ENCODE results near the gene EIF5B.

Gene EIF5B

DNA sequence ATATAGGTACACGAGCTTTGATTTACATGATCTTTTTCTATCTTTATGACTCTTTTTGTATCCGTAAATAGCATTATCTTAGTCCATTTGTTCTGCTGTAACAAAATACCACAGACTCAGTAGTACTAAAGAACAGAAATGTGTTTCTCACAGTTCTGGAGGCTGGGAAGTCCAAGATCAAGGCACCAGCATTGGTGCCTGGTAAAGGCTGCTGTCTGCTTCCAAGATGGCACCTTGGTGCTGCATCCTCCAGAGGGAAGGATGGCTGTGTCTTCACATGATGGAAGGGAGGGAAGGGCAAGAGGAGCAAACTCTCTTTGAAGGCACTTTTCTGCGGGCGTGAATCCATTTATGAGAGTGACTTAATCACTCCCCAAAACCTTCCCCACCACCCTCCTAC is 36.0 kb downstream of the EIF5B start:
- DNase-seq (ENCODE audit: low read depth) = no peak

DNA sequence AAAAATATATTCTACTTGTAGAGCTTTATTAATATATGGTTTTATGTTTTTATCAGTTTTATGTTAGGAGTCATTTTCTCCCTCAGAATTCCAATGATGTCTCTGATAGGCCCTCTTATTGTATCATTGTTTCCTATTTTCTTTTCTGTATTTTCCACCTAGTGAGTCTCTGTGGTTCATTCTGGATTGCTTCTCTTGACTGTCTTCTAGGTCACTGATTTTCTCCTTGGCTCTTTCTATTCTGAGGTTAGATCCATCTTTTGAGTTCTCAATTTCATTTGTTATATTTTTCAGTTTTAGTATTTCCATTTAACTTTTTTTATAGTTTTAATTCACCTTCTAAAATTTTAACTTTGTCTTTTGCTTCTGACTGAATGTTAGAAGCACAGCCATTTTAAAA is 37.6 kb downstream of the EIF5B start:
- DNase-seq (ENCODE audit: low read depth) = no peak

DNA sequence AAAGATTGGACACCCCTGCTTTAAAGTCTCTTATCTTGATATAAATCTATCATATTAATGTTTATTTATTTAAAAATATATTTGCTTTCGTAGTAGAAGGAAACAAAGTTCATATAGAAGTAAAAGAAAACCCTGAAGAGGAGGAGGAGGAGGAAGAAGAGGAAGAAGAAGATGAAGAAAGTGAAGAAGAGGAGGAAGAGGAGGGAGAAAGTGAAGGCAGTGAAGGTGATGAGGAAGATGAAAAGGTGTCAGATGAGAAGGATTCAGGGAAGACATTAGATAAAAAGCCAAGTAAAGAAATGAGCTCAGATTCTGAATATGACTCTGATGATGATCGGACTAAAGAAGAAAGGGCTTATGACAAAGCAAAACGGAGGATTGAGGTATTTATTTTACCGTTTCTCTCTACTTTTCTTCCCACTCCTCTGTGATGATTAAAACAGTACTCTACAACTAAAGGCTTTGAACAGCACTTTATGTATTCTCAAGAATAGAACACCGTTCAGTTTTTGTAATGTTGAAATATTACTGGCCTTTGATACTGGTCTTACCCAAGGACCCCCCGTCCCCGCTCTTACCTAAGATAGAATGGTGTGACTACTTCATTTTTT is 39.2 kb downstream of the EIF5B start:
- DNase-seq (ENCODE audit: low read depth) = no peak

DNA sequence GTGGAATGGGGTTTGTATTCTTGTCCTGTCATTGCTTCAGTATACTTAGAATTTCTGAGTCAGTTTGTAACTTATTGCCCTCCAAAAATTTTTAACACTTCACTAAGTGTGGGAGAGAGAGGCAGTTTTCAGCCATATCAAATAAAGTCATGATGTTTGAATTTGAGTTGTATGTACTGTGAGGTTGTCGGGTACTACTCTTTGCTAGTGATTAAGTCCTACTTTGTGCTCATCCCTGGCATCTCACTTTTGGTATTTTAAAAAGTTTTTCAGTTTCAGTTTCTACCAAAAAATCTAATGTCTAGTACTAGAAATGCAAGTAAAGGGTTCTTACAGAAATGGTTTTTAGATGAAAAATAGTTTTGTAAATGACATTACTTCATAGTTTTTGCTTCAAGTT is 40.7 kb downstream of the EIF5B start:
- DNase-seq (ENCODE audit: low read depth) = no peak

DNA sequence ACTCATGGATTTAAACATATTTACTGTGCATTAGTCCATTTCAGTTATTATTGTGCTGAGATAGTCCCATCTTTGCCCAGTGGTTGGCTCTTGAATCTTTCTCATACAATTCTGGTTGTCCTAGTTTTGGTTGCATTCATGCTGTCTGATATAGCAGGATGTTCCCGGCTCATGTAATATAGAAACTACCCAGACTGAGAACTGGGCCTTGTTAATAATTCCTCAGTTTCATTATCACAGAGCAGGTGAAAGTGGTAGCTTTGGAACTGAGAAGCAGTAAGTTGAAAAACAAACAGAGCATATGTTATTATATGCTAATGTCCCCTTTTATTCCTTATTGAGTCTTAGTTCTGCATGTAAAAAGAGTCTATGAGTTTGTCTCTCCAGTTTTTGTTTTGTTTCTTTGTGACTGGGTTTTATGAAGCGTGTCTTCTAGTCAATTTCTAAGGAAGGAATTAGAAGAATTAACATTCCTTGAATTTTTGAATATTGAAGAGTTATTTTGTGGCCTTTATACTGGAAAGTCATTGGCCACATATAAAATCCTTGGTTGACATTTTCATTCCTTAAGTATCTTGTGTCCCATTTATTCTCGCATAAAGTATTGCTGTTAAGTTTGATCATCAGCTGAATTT is 43.3 kb downstream of the EIF5B start:
- no peak for DNase-seq (ENCODE audit: low read depth)

DNA sequence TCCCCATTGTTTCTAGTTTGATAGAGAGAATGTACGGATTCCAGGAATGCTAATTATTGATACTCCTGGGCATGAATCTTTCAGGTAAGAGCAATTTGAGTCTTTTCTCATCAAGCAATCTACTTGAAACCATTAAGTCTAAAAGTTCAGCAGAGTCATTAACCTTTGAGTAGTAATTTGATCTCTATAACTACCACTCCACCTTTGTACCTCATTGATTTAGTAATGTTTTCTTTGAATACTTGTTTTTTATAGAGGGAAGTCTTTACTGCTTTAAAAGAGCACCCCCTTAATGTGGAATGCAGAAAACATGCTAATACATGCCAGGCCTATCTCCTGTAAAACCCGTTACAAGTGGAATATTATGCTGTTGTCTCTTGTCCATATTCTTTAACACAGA is 45.0 kb downstream of the EIF5B start:
- no peak for DNase-seq (ENCODE audit: low read depth)

DNA sequence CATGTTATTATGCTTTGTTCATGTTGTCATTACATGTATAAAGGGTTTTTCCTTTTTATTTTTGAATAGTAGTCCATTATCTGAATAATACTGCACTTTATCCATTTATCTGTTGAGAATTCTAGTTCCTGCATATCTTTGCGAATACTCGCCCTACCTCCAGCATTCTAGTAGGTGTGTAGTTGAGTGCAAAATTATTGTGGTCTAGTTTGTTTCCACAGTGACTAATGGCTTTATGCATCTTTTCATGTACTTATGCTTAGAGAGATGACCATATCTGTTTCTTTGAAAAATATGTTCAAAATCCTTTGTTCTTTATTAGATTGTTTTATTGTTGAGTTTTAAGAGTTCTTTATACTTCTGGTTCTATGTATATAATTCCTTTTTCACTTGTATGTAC is 48.8 kb downstream of the EIF5B start:
- DNase-seq (ENCODE audit: low read depth) = no peak

DNA sequence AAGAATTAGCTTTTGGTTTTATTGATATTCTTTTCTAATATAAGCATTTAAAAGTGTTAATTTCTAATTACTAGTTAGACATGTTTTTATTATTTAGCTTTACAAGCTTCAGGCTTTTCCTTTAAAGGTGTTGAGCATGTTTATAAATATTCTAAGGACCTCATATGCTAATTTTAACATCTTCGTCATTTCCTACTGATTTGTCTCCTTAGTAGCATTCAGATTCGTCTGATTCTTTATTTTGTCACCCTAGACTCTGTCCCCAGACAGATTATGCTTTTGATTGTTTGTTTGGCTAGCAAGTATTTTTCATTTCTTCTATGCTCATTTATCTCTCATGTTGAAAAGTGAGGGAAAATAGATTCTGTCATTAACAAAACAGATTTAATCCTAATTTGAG is 51.7 kb downstream of the EIF5B start:
- no peak for DNase-seq (ENCODE audit: low read depth)

DNA sequence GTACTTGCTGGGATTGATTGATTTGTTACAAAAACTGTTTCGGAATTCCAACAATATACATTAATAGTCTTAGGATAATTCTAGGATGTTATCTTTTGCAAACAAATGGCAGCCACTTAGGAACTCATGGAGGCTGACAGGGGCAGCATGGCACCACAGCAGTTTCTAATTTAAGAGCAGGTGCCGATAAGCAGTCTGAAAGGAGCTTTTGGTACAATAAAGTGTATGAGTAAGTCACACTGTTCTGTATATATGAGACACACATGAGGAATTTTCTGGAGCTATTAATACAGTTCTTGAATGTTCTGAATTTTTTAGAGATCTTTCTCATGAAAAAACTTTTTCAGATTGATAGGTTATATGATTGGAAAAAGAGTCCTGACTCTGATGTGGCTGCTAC is 52.2 kb downstream of the EIF5B start:
- DNase-seq (ENCODE audit: low read depth) = no peak

DNA sequence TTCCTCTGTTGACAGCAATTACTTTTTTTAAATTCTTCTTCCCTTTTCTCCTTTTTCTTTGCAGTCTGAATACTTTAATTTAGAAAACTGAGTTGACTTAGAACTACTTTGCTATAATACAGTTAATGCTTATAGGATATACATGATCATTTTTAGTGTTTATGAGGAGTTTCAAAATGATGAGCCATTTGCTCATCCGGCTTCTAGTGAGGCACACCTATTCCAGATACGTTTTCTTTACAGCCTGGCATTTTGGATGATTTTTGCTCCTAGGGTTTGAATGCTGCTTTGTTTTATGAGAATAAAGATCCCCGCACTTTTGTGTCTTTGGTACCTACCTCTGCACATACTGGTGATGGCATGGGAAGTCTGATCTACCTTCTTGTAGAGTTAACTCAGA is 52.8 kb downstream of the EIF5B start:
- DNase-seq (ENCODE audit: low read depth) = no peak

DNA sequence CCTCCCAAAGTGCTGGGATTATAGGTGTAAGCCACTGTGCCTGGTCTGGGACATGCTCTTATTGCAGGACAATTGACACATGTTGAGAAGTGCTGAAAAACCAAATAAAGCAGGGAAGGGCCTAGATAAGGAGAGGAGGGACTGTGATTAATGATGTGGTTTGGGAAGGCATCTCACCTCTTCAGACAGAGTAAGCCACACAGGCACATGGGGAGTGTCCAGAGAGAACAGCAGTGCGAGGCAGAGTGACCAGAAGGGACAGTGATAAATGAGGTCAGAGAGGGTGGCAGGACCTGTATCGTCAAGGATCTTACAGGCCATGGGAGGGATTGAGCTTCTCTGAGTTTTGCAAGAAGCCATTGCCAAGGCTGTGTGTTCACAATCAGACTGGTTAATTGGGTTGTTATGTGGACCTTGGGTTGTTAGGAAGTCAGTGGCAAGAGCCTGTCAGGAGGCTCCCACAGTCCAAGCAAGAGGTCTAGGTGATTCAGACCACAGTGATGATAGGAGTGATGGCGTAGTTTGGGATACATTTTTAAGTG is 58.5 kb downstream of the EIF5B start:
- DNase-seq (ENCODE audit: low read depth) = no peak

DNA sequence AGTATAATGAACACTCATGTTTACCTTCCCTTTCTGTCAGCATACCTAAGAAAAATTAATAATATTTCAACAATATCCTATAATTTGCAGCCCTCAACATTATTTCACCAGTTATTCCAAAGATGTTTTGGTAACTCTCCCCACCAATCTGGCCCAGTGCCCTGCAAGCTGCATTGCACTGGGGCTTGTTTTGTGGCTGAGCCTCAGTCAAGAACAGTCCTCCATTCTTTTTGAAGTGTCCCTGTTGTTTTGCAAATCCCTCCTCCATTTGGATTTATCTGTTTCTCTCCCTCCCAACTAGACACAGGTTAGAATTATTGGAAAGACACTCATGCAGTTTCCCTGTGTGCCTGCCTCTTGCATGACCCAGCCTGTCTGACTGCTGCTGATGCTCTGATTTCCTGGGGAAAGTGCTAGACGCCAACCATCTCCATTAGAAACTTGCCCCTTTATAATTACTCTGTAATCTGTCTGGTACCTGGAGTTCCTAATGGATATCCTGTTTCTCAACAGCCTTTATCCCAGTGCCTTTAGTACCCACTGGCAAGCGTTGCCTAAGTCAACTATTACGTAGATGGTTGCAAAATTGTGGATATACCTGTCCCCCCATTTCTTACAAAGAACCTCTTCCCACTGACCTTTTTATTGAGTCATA is 60.2 kb downstream of the EIF5B start:
- DNase-seq (ENCODE audit: low read depth) = no peak

DNA sequence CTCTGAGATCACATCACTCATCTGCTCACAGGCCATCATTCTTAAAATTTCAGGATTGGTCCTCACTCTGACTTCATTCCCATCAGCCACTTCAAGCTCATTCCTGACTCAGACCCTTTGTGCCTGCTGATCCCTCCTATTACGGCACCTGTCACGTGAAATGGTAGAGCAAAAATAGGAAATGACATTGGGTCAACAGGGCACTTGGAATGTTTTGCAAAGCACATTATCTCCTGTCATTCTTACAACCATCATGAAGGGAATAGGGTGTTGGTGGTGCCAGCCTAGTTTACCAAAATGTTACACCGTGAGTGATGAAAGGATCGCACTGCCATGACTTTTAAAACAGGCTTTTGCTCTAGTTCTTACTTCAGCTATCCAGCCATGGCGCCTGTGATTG is 61.1 kb downstream of the EIF5B start:
- no peak for DNase-seq (ENCODE audit: low read depth)

DNA sequence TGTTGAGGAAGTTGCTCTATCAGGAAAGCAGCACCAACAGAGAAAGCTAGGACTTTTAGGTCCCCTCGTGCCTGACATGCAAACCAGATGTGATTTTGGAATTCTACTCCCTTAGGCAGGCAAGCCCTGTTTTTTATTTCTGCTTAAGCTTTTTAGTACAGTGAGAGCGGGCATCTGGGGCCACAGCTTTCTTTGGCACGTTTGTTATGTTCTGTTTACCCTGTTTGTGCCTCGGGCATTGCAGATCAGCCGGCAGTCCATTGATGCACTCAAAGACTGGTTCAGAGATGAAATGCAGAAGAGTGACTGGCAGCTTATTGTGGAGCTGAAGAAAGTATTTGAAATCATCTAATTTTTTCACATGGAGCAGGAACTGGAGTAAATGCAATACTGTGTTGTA is 61.9 kb downstream of the EIF5B start:
- DNase-seq (ENCODE audit: low read depth) = no peak

DNA sequence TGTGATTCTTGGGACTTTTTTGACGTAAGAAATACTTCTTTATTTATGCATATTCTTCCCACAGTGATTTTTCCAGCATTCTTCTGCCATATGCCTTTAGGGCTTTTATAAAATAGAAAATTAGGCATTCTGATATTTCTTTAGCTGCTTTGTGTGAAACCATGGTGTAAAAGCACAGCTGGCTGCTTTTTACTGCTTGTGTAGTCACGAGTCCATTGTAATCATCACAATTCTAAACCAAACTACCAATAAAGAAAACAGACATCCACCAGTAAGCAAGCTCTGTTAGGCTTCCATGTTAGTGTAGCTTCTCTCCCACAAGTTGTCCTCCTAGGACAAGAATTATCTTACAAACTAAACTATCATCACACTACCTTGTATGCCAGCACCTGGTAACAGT is 62.6 kb downstream of the EIF5B start:
- no peak for DNase-seq (ENCODE audit: low read depth)

DNA sequence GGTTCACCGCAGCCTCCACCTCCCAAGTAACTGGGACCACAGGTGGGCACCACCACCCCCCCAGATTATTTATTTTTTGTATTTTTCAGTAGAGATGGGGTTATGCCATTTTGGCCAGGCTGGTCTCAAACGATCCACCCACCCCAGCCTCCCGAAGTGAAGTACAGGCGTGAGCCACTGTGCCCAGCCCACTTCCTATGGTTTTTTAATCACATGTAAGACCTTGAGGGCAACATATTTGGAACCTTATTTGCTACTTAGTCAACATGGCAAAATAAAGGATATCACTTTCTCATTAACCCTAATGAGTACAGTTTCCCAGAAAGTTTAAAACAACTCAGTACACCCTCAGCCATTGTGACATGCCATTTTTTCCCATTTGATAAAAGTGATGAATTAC is 64.7 kb downstream of the EIF5B start:
- no peak for DNase-seq (ENCODE audit: low read depth)

DNA sequence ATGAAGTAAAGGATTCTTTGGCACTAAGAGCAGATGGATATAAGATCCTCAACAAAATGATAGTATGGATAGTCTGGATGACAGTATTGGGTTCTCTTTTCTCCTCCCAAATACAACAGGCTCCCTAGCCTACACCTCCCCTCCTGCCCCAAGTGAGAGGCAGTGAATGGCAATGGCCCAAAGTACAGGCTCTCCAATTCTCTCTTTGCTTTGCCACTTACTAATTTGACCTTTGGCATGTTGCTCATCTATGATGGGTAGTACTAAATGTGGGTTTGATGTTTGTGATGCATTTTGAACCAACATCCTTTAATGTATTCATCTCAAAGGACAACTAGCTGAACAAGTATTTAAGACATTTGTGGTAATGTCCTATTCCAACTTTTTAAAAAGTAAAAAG is 65.9 kb downstream of the EIF5B start:
- DNase-seq (ENCODE audit: low read depth) = no peak

DNA sequence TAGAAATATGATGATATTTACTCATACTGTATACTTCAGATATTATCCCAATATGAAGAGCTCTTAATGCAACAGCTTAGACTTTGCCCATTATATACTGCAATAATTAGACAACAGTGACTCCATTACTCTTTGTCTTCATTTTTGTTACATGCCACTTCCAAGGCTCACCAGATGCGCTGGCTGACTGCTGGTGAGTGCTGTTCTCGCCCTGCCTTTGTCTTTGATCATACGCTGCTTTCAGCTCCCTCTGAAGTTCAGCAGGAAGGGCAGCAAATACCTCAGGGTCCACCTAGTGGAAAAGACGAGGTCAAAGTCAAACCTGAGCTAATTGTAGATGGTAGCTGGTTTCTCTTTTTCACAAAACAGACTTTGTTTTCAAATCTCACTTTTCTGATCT is 66.3 kb downstream of the EIF5B start:
- DNase-seq (ENCODE audit: low read depth) = no peak

DNA sequence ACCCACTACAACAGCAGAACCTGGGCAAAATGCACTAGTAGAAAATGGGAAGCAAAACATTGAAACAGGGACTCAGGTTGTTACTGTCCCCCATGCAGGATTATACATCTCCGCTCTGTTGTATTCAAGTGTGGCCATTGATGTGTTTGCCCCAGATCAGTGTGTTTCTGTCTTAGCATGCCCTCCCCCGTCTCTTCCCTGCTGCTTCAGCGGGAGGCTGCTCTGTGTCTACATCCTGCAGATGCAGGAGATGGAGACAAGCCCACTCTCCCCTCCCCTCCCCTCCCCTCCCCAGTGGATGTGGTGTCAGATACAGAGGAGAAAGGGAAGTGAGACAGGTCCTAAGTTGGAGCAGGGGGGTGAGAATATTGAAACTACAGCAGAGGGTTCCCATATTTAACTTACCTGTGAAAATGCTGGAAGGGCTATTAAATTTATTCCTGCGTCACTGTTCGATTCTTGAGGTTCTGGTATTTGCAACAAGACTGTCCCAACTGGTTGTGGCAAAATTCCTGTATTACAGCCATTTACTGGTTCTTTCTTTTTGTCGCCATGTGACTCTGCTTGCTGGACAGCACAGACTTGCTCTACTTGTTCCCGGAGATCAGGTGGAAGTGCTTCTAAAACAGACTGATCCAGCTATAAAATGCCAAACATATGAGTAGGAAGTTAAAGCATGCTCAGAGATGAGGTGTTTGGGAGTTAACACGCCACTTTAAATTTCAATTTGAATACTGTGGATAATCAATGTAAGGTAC is 67.0 kb downstream of the EIF5B start:
- no peak for DNase-seq (ENCODE audit: low read depth)

DNA sequence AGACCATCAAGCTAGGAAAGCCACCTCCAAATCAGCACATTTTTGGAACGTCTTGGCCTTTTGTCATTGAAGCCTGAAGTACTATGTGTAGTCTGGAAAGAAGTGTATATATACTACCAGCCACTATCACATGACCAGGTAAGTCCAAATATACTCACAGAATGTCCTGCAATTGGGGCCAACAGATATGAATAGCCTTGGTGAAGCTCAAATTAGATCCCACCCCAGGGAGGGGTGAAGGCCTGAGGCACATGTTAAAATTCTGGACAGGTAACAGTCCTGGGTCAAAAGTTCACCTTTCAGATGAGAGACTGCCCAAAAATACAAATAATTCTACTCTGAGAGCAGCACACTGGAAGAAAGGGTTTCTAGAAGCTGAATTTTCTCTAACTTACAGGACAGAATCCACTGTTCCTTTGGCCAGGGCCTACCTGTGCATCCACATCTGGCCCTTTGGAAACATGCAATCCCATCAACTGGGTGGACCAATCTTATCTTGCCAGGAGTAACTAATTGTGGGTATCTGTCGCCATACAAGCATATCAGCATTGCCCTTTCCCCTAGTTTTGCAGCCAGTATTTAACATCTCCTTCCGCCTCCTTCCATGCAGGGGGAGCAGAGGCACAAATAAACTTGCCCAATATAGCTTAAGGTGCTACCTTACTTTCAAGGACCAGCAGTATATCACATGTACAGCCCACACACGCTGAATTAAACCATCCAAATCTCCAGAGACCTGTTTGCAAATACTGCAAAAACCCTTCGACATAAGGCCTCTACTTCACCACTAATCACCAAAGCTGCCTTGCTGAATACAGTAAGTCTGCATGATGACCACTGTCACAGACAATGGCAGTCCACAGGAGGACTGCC is 67.8 kb downstream of the EIF5B start:
- DNase-seq (ENCODE audit: low read depth) = no peak

DNA sequence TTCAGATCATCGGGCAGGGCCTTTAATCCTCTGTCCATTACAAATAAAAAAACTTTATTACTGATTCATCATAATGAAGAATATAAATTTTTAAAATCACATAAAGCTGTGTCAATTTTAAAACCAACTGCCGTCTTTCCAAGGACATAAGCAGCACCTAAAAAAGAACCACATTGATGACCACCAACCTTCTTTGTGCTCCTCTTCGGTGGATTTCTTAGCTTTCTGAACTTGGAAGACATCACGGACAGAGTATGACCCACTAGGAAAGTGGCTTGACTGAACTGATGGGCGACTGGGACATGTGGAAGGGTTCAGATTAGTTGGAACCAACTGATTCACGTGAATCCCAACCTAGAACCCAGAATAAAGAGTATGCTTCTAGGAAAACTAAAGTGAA is 68.9 kb downstream of the EIF5B start:
- DNase-seq (ENCODE audit: low read depth) = no peak

DNA sequence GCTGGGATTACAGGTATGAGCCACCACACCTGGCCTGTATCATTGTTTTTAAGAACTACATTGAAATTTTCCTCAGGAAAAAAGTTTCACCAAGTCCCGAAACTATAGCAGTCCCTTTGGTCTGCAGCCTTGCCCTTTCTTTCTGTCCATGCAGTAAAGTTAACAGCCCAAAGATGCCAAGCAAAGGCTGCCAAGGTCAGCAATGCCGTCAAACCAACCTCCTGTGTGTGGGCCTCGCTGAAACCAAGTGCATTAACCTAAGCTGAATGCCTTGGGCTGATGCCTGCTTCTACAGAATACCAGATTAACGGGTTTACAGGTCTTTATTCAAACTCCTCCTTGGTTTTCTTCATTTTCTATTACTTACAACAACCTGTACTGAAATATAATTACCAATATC is 73.1 kb downstream of the EIF5B start:
- no peak for DNase-seq (ENCODE audit: low read depth)

All from stimulated activated CD8-positive, alpha-beta memory T cell treated with anti-CD3 and anti-CD28 coated beads, Interleukin-4, amount 100 ng/mL, for 24 hours (primary cell).